Calu3 (cell line): ENCODE results near the gene HARS2. TPM values are rescaled to one million over a fixed set of nuclear protein-coding genes. Genes with fewer than 3 reads are reported as not detected.

ENCODE experiments used
- Bru-seq: library from RNA; stranded (reverse); fragments of 400-500 nt; gene quantifications from one replicate; lab custom pipeline; 2021; lab: Mats Ljungman, UMichigan
- BruChase-seq, 2 experiments: library from RNA; stranded (reverse); fragments of 400-500 nt; gene quantifications; one replicate each; lab custom pipeline; 2021; lab: Mats Ljungman, UMichigan
- BruUV-seq: library from RNA; stranded (reverse); fragments of 400-500 nt; replicated peaks from 2 replicates; lab custom pipeline; 2021; lab: Mats Ljungman, UMichigan
- CTCF ChIA-PET: fragments of 300-600 bp; sonication (Branson Sonifier 250); formaldehyde crosslinking; loops from one replicate; lab custom pipeline; 2022; ENCODE audit warnings: antibody characterized with exemption; lab: Charles Lee
- DNase-seq: peaks from one replicate; pipeline ENCODE4 v3.0.0; 2022
- H3K27ac Mint-ChIP-seq: one replicate; pipeline ENCODE4 v1.8.0; 2022; ENCODE audit warnings: mixed read lengths; ENCODE audit not compliant: unreplicated experiment
- H3K27me3 Mint-ChIP-seq: one replicate; pipeline ENCODE4 v1.8.0; 2022; ENCODE audit warnings: mixed read lengths; ENCODE audit not compliant: unreplicated experiment
- H3K36me3 Mint-ChIP-seq: one replicate; pipeline ENCODE4 v1.8.0; 2022; ENCODE audit warnings: mild to moderate bottlenecking, moderate library complexity, mixed read lengths; ENCODE audit not compliant: insufficient read depth, unreplicated experiment
- H3K4me1 Mint-ChIP-seq: one replicate; pipeline ENCODE4 v1.8.0; 2022; ENCODE audit warnings: mild to moderate bottlenecking, low read depth, mixed read lengths; ENCODE audit not compliant: unreplicated experiment
- H3K4me3 Mint-ChIP-seq: one replicate; pipeline ENCODE4 v1.8.0; 2022; ENCODE audit warnings: mild to moderate bottlenecking, low read depth, moderate library complexity, mixed read lengths; ENCODE audit not compliant: unreplicated experiment
- H3K9me3 Mint-ChIP-seq: one replicate; pipeline ENCODE4 v1.8.0; 2022; ENCODE audit warnings: low read depth, mixed read lengths; ENCODE audit not compliant: unreplicated experiment
- CTCF ChIP-seq: fragments of 200-600 bp; IDR thresholded peaks from one replicate; pipeline ENCODE4 v1.8.0; 2022; ENCODE audit warnings: antibody characterized with exemption; ENCODE audit not compliant: unreplicated experiment
- intact Hi-C: fragments of 100-400 bp; cut with micrococcal nuclease; formaldehyde crosslinking; loops from one replicate; pipeline ENCODE4 v1.10.0; 2022; ENCODE audit not compliant: unreplicated experiment
- long read RNA-seq: library from polyadenylated mRNA; stranded (forward); transcript quantifications from one replicate; pipeline ENCODE4 v2.0.0, GENCODE V29; 2022
- total RNA-seq: library from RNA; stranded (reverse); gene quantifications from 2 replicates; pipeline ENCODE4 v1.2.3, GENCODE V29; 2022

The HARS2 gene
- total RNA-seq (45.1 TPM in 2 replicates), Bru-seq, nascent RNA (percentile 91 among the genes with signal in this experiment), BruChase-seq, experiment 1, labeled RNA remaining after a 6-hour chase (percentile 88 among the genes with signal in this experiment), BruChase-seq, experiment 2, labeled RNA remaining after a 2-hour chase (percentile 94 among the genes with signal in this experiment)
- long read RNA-seq, transcript HARS2-201 (13 exons, 2,510 nt) = major isoform, 56 of 80 reads
- long read RNA-seq, partial matches to known transcripts = 1 of 80 reads
- long read RNA-seq, other reads (novel, unspliced or antisense) = 18 of 80 reads

GRCh38 chr5:140690941-140691924 lies at the start of gene HARS2, which contains the start of gene HARS1:
TSS of gene HARS2 (plus strand) at chr5:140691455. CDS start at chr5:140691649, 194 bp downstream.
TSS of gene HARS1 (minus strand) at chr5:140691370. CDS start at chr5:140691304, 66 bp downstream.
- Mint-ChIP-seq H3K4me3 (peak within 1 kb of the TSS; percentile 93), H3K27me3 (no peaks in the 10 kb centered on the region), H3K27ac (peak within 1 kb of the TSS; percentile 73), H3K36me3 (peaks cover 52% of the 10 kb centered on the region), H3K9me3 (no peaks in the 10 kb centered on the region), H3K4me1 (no peaks in the 10 kb centered on the region)
- DNase-seq = peak; percentile 93
- intact Hi-C loops = loop anchor here (1.0 kb wide), 1 partner anchor 27 kb away; the partner anchor contains the start of gene WDR55
- TF ChIP-seq CTCF = no peak
- CTCF ChIA-PET = interaction anchor here (0.5 to 1.8 kb wide), 9 partner anchors 9 to 873 kb away, joined by 3 to 9 read pairs (median 4); partner anchors contain the start of genes IK, NDUFA2, TMCO6 and ZMAT2
- no TSS peak for BruUV-seq

GRCh38 chr5:140641716-140642115 lies 49.5 kb upstream of the HARS2 start:
- Mint-ChIP-seq H3K9me3 (no peaks in the 10 kb centered on the region), H3K27me3 (no peaks in the 10 kb centered on the region), H3K4me1 (peaks cover 45% of the 10 kb centered on the region), H3K36me3 (peaks cover 48% of the 10 kb centered on the region), H3K4me3 (no peak overlapping the region), H3K27ac (no peak overlapping the region)
- no TSS peak for BruUV-seq
- no peak for TF ChIP-seq CTCF
- DNase-seq = no peak
- intact Hi-C loops = no loop called here
- CTCF ChIA-PET = no interaction called here

- CTCF ChIA-PET = no interaction called here
- intact Hi-C loops = no loop called here
- peaks cover 43% of the 10 kb centered on the region for H3K4me1 Mint-ChIP-seq
- TF ChIP-seq CTCF = no peak
- no peaks in the 10 kb centered on the region for H3K27me3 Mint-ChIP-seq
- no TSS peak for BruUV-seq
- H3K27ac Mint-ChIP-seq = no peak overlapping the region
- H3K4me3 Mint-ChIP-seq = no peak overlapping the region
- DNase-seq = no peak
- H3K36me3 Mint-ChIP-seq = peaks cover 58% of the 10 kb centered on the region
- H3K9me3 Mint-ChIP-seq = no peaks in the 10 kb centered on the region
Observed at GRCh38 chr5:140642718-140643117, 48.5 kb upstream of the HARS2 start.

- Mint-ChIP-seq H3K27me3 (no peaks in the 10 kb centered on the region), H3K36me3 (peaks cover 71% of the 10 kb centered on the region), H3K4me1 (peaks cover 10% of the 10 kb centered on the region), H3K27ac (peak overlapping the region; percentile 89), H3K9me3 (no peaks in the 10 kb centered on the region), H3K4me3 (peak overlapping the region; percentile 91)
- no peak for DNase-seq
- intact Hi-C loops = no loop called here
- CTCF ChIA-PET = interaction anchor here (0.6 to 1.7 kb wide), 18 partner anchors 8 to 920 kb away, joined by 3 to 12 read pairs (median 4); partner anchors contain the start of genes CD14, EIF4EBP3, HARS1 and HARS2
- TF ChIP-seq CTCF = no peak
- BruUV-seq = no TSS peak
Observed at GRCh38 chr5:140647042-140647419, 44.2 kb upstream of the HARS2 start.
